HG03060 (cell line): Measurements from ENCODE around the gene PLCB4.
"Not testable (repeated sequence)": the region's sequence is repeated elsewhere in the genome, so short reads cannot be mapped to it uniquely, and the experiment has no call there.

Experiments used
- ATAC-seq: cut with Tn5 transposase; IDR thresholded peaks from one replicate; pipeline ENCODE4 v1.9.1; 2021; ENCODE audit warnings: low read depth, moderate number of reproducible peaks; ENCODE audit not compliant: unreplicated experiment

Gene PLCB4

DNA sequence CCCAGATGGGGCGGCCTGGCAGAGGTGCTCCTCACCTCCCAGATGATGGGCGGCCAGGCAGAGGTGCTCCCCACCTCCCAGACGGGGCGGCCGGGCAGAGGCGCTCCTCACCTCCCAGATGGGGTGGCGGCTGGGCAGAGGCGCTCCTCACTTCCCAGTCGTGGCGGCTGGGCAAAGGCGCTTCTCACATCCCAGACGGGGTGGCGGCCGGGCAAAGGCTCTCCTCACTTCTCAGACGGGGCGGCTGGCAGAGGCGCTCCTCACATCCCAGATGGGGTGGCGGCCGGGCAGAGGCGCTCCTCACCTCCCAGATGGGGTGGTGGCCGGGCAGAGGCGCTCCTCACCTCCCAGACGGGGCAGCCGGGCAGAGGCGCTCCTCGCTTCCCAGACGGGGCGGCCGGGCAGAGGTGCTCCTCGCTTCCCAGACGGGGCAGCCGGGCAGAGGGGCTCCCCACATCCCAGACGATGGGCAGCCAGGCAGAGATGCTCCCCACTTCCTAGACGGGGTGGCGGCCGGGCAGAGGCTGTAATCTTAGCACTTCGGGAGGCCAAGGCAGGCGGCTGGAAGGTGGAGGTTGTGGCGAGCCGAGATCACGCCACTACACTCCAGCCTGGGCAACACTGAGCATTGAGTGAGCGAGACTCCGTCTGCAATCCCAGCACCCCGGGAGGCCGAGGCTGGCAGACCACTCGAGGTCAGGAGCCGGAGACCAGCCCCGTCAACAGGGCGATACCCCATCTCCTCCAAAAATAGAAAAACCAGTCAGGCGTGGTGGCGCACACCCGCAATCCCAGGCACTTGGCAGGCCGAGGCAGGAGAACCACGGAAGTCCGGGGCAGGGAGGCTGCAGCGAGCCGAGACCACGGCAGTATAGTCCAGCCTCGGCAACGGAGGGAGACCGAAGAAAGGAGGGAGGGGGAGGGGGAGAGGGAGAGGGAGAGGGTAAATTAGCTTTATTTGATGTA is 316.7 kb downstream of the PLCB4 start:
- not testable (repeated sequence) for ATAC-seq

DNA sequence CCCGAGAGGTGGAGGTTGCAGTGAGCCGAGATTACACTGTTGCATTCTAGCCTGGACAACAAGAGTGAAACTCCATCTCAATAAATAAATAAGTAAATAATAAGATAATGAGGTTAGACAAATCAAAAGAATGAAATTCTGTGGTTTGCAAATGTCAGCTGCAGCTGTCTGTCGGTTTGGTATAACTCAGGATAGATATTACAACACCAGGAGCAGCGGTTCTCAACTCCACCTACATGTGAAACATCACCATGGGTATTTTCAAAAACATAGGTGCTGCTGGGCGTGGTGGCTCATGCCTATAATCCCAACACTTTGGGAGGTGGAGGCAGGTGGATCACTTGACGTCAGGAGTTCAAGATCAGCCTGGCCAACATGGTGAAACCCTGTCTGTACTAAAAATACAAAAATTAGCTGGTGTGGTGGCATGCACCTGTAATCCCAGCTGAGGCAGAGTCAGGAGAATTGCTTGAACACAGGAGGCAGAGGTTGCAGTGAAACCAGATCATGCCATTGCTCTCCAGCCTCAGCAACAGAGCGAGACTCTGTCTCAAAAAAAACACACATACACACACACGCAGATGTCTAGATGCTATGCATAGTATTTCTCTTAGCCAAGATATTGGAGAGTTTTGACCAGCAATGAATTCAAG is 319.4 kb downstream of the PLCB4 start:
- no peak for ATAC-seq

DNA sequence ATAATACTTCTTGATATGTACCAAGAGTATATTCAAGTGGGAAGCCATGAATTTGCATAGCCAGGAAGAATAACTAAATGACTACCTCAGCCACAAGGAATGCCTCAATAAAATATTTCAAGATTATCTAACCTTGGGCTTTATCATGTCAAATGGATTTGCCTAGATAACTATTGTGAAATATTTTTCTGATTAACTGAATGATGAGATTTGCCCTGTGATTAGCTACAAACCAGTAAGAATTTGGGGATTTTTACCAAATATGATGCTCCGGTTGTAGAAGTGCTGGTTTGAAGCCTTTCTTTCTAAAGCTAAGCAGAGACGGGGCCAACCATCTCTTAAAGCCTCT is 319.9 kb downstream of the PLCB4 start:
- ATAC-seq: no peak

DNA sequence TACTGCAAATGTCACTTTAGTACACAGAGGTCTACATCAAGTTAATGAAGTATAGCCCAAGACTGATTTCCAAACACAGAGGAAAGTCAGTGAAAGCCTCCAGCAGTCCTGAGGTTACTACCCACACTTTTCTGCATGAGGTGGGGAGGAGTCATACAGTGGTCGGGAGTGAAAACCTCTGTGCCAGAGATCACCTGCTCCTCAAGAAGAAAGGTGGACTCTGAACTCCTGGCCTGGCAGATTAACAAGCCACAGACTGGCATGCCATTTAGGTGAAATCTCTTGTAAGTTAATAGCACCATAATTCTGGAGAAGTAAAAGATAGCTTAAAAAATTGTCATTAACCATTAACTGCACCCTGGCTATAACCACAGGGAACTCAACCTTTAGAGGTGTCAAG is 320.5 kb downstream of the PLCB4 start:
- no peak for ATAC-seq

DNA sequence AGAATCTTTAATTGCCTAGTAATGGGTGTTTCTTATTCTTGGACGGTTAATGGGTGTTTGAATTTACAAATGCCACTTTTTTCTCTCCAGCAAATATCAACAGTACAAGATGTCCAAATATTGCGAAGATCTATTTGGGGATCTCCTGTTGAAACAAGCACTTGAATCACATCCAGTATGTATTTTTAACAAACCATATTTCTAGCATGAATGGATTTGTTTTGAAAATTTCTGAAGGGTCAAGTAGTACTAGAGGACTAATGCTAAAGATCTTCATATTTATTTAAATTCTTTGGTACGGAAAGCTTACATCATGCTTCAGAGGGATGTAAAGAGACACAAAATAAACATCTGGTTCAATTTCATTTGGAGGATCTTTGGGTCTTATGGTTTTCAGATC is 321.6 kb downstream of the PLCB4 start:
- ATAC-seq: no peak

DNA sequence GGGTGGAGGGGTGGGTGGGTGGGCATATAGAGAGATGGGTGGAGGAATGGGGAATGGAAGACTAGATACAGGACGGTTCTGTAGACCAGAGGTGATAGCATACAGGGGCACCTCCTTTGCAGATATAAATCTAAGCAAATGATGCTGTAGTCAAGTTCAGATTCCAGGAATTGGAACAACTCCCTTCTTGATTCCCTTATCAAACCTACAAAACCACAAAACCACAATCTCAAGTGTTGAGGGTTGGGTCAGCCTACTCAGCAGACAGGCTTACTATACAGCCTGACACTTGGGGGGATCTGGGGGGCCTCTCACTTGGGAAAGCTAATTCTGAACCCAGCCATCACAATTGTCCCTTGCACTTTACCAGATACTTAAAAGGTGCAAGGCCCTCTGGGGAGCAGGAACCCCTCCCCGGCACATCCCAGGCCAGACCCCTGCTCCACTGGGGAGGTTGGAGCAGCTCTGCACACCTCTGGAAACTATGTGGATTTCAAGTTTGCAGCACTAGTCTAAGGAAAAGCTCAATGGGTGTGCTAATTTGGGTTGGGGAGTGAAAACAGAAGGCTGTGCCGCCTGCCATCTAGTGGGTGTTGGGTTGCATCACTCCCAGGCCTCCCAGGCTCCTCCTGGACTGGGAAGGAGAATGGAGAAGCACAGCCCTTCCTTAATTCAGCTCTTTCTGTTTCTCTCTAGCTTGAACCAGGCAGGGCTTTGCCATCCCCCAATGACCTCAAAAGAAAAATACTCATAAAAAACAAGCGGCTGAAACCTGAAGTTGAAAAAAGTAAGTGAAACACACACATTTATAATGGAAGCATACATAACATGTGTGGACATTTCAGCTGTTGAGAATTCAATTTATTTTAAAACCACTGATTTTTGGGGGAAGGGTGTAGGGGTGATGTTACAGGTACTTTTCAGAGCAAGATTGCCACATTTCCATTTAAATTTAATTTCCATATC is 324.3 kb downstream of the PLCB4 start:
- no peak for ATAC-seq

DNA sequence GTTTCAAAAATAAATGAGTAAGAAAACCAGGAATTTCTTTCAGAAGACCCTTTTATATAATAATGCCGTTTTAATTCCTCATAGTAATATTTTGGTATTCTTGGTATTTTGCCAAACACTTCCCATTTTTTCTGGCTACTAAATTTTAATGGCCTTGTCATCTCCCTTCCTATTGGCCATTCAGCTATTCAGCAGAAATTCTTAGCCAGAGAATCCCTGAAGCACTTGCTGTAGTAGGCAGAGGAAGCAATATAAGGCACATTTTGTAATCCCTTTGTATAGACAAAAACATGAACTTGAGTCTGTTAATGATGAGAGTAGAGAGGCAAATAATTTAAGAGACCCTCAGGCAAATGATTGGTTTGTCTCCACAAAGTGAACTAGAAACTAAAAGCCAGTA is 327.1 kb downstream of the PLCB4 start:
- no peak for ATAC-seq

DNA sequence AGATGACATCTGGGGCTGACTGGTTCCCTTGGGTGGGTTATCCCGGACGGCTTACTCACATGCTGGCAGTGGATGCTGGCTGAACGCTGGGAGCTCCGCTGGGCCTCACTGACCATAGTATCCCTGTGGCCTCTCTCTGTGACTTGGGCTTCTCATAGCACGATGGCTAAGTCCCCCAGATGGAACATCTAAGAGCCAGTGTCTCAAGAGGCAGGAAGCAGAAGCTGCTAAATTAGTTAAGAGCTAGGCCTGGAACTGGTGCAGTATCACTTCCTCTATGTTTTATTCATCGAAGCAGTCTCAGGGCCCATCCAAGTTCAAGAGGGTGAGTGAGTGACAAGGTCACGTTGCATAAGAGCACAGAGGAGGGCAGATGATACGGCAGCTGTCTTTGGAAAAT is 329.0 kb downstream of the PLCB4 start:
- ATAC-seq: peak; percentile 88

DNA sequence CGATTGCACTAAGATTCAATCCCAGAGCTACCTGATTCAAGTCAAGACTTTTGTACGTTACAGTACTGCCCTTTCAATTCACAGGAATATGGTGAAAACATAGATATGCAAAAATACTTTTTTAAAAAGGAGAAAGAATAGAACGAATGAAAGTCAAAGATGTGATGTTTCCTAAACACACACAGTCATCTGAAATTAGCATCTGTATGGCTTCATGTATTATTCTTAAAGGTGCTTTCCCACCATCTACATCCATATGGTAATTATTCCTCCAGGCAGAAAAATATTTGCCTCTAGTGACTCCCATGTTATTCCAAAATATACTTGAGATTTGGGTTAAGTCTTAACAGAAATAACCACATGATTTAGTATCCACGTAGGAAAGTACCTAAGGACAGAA is 330.0 kb downstream of the PLCB4 start:
- ATAC-seq: no peak

DNA sequence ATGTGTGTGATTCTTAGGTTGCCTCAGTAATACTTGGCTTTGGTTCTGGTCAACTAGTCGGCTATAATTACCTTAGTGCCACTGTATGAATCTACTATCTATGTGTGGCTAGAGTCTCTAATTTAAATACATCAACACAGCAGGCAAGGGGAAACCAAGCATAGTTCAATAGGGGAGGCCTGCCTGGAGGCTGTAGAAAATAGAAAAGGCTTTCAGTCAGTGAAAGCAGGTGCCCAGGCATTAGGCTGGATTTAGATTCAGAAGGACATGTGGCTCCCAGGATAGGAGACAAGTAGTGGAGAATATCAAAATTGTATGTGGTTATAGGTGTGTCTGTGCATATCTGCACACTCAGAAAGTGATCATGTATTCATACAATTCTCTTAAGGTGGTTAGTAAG is 330.4 kb downstream of the PLCB4 start:
- no peak for ATAC-seq

DNA sequence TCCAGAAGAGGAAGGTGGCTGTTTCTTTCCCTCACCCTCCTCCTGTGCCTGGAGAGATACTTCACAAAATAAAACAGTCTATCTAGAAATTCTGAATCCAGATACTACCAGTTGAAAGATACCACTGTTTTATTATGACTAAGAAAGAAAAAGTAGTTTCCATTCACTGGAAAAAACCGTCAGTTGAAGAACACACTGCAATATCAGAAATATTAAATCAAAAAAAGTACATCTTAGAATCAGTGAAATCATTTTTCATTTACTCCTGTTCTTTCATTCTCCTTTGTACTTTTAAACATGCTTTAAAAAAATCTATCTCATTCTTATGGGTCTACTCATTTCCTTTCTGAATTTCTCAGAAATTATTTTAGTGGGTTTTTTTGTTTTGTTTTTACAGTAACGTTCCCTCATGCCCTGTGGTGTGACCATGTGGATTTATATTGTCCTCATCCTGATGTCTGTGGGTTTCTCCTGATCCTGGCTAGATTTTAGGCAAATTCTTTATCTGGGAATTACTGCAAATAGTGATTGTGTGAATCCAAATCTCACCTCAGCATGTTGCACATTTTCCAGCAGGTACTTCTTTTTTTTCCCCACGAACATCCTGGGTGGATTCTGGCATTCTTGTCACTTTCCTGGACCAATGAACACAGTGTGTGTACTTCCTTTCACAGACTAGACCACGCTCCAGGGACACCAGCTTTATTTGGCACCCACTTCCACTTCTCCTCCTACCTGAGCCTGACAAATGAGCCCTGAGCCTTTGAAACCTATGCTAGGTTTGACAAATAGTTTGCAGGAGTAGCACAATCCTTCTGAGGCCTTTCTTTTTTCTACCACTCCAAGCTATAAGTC is 331.5 kb downstream of the PLCB4 start:
- no peak for ATAC-seq

DNA sequence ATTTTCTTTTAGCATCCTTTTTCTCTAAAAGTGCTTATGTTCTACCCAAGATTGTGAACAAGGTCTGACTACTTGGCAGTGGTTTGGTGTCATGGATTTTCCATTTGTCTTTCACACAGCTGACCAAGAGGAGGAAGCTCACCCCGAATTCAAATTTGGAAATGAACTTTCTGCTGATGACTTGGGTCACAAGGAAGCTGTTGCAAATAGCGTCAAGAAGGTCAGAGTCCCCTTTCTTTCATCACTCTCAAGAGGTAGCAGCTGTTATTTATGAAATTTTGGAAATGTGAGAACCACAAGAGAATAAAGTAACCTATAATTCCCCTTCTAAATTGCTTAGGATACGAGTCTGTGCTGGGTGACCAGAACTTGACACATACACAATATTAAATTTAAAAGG is 332.5 kb downstream of the PLCB4 start:
- no peak for ATAC-seq

DNA sequence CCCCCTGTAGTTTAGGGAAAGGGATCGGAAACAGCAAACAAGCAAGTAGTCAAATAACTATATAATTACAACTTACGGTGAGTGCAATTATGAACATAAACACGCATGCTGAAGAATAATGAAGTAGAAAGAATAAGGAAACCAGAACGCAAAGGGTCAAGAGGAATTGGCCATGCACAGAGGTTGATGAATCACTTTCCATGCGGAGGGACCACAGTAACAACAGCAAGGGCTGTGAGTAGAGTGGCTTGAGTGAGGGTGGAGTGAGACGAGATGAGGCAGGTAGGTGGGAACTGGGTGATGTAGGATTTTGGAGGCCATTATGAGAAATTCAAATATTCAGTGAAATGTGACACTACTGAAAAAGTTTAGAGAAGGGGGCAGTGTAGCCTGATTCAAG is 333.3 kb downstream of the PLCB4 start:
- ATAC-seq: no peak

DNA sequence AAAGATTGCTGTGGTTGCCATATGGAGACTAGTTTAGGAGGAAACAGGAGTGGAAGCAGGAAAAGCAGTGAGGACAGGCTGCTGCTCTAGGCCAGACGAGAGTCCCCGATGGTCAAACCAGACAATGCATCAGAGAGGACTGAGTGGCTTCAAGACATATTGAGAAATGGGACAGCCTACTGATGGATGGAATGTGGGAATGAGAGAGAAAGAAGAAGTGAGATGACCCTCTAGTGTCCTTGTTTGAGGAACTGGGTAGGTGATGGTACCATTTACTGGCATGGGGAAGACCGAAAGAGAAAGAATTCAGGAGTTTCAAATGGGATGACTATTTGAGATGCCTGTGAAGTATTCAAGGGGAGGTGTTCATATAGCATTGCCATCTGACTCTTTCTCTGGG is 333.7 kb downstream of the PLCB4 start:
- no peak for ATAC-seq

DNA sequence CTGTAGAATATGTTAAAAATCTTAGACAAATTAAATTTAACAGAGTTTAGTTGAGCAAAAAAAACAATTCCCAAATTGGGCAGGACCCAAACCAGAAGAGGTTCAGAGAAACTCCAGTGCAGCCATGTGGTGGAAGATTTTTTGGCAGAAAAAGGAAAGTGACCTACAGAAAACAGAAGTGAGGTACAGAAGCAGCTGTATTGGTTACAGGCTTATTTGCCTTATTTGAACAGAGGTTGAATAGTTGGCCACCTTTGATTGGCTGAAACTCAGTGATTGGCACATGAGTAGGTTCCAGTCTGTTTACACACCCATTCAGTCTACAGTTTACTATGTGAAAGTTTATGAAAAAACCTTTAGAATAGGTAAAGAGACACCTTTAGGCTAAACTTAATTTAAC is 334.6 kb downstream of the PLCB4 start:
- no peak for ATAC-seq

DNA sequence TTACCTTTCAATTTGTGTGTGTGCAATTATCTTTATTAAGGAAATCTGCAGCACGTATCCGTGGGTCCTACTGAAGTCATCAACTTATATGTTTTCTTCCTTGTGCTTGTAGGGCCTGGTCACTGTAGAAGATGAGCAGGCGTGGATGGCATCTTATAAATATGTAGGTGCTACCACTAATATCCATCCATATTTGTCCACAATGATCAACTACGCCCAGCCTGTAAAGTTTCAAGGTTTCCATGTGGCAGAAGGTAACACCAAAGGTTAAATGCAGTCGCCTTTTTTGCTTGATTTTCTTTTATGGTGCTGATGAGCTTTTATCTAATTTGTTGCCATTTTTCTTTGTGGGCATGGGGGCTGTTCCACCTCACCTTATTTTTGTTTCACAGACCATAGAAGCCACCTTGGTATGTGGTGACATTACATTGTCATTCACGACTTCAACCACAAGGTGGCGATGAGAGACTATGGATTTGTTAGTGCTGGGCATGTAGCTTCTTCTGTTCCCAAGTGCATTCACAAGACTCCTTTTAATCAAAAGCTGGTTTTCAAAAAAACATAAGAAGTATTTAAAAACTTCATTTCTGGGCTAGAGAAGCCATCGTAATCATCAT is 339.0 kb downstream of the PLCB4 start:
- peak; percentile 61 for ATAC-seq

DNA sequence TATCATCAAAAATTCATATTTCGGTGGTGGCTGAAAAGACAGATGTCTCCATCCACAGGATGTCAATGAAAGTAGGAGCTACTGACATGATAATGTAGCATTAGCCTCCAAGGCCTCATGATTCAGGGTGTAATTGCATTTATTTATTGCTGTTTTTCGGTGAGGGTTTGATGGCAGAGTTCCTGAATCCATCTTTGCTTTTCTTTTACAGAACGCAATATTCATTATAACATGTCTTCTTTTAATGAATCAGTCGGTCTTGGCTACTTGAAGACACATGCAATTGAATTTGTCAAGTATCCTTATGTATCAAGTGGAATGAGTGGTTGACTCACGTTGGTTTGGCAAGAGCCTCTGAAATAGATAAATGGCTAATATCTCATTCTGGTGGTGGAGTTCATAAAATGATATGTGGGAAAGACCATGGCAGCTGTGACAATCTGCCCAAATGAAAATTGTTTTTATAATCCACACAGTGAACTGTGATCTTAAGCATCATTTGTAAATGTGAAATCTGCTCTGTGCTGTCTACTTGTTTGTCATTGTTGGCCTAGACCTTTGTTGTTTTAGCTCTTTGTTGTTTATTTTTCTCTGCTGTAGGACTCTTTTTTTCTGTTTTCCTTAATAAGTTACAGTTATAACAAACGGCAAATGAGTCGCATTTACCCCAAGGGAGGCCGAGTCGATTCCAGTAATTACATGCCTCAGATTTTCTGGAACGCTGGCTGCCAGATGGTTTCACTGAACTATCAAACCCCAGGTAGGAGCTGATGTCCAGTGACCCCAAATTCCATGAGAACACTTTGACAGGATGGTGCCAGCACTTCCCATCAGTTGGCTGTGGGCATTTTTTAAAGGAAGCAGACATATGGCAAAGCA is 339.8 kb downstream of the PLCB4 start:
- ATAC-seq: no peak

DNA sequence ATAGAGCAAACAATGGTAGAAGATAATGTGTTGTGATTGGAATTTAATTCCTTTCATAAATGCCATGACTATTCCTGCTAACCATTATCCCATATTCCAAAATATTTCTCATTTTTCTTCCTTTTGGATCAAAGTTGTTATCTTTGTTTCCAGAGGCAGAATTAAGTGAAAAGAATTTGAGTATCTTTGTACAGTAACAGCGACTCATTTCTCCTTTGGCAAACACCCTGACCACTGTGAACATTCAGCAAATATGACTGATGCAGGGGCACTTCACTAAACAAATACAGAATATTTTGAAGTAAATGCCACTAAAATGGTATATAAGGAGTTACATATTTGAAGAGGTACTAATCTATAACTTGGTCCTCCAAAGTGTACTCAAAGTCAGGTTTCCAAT is 340.5 kb downstream of the PLCB4 start:
- no peak for ATAC-seq

DNA sequence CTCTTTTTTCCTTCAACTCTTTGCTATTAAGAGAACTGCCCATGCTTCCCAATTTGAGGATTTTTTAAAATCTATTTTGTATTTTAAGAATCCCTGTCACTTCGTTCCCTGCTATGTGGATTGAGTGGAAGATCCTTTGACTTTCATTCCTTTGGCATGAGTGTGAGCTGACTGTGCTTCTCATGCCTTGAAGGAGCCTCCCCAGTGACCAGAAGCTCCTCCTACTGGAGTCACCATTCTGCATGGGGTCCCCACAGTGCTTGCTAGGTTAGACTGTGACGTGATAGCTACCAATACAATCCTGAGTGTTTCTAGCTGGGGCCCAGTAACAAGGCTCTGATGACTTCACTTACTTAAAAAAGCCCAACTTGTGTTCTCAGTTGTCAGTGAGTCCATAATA is 341.1 kb downstream of the PLCB4 start:
- no peak for ATAC-seq
